GM18511 (cell line): ENCODE results near the gene LMX1A.

Experiments
- ATAC-seq: cut with Tn5 transposase; IDR thresholded peaks from one replicate; pipeline ENCODE4 v1.9.1; 2021; ENCODE audit warnings: mild to moderate bottlenecking, moderate library complexity; ENCODE audit not compliant: unreplicated experiment

The LMX1A gene

GRCh38 chr1:165169028-165169427 is 187.5 kb downstream of the LMX1A start:
- no peak for ATAC-seq

- no peak for ATAC-seq
Observed at GRCh38 chr1:165168467-165168866, 188.0 kb downstream of the LMX1A start.

DNA sequence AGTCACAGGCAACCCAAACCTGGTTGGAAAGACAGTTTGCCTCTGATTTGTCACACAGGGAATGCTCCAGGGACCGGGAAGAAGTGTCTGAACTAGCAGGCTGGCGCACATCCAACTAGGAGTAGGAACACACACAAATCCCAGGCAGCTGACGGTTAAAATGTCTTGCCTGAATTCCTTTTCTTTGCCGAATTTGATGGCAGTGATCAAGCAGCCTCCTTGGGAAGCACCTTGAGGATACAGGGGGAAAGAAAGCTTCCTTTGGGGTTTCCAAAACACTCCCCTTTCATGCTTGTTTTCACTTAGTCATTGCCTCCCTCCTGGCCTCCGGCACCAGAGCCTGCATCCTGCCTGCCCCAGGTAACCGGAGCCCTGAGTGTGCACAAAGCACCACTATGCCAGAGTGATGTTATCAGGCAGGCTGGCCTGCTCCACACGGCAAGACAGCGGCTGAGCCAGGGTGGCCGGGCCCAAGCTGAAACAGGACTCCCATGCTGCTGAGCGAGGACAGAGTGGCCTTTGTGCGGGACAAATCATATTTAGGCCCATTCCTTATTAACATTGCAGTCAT is 193.8 kb downstream of the LMX1A start:
- no peak for ATAC-seq

DNA sequence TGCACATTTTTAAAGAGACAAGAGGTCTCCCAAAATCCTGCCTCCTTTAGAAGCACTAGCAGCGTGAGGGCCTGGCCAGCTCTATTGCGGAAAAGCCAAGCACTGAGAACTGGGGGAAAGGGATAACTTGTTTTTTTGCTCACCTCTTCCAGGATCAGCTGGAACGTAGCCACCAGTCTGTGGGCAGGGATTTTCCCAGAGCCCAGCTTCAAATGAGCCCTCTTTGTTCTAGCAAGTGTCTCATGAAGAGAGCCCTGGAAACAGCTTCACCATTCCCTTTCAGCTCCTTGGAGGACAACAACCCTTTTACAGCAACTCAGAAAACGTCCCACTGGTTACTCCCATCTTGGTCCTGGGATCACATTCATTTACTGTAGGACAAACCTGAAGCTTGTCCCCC is 195.4 kb downstream of the LMX1A start:
- ATAC-seq, result no peak

GRCh38 chr1:165153182-165153581 is 203.3 kb downstream of the LMX1A start:
- no peak for ATAC-seq

DNA sequence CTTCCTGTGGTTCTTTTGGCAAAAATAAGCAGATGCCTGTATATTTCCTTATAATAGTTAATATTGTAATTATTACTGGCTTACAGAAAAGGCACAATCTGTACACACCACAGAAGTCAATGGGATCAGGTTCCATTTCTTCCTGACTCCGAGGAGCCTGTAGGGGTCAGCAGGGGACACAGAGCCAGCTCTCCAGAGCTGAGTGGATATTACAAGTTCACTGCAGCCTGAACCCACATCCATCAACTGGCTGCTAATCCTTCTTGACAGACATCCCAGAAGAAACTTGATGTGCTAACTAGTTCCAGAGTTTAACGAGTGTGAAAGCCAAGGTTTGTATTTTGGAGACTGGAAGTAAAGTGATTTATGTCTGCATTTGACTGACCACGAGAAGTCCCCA is 203.8 kb downstream of the LMX1A start:
- ATAC-seq, result no peak

DNA sequence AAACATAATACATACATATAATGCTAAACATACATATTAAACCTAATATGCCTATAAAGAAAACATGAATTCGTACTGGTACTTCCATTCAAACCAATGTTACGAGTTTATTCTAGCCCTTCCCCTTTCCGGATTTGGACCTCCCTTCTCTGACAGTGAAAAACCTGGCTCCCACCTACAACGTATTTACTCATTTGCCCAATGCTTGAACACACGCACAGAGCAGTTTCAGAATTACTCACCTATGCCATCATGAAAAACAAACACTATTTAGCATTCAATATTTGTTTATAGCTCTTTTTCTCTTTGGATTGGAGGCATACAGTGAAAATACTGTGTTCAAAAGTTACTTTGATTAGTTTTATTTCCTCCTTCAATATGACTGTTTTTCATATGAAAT is 204.4 kb downstream of the LMX1A start:
- no peak for ATAC-seq
